Keratinocyte (primary cell): Measurements from ENCODE around the gene HPSE2. TPM values are rescaled to one million over a fixed set of nuclear protein-coding genes. Genes with fewer than 3 reads are reported as not detected.

Source experiments
- DNase-seq: peaks from one replicate; pipeline ENCODE4 v3.0.0-alpha.2; 2011; ENCODE audit warnings: low read depth, missing footprints, low spot score
- FAIRE-seq: peaks from 2 replicates; lab custom pipeline; 2011; peaks lifted over from hg19 to GRCh38; lab: Jason Lieb, UNC
- H2AFZ ChIP-seq: 2 replicates; pipeline ENCODE4 v1.6.0; 2012; ENCODE audit warnings: low read length, control low read depth, inconsistent platforms; ENCODE audit not compliant: control insufficient read depth
- H3K27ac ChIP-seq: 2 replicates; pipeline ENCODE4 v1.5.1; 2011; ENCODE audit warnings: low read length; ENCODE audit not compliant: control insufficient read depth, insufficient read depth
- H3K27me3 ChIP-seq: 3 replicates; pipeline ENCODE4 v1.6.0; 2011; ENCODE audit warnings: low read length; ENCODE audit not compliant: control insufficient read depth, insufficient read depth; ENCODE audit errors: extremely low read depth
- H3K36me3 ChIP-seq, 2 experiments: 2 replicates in 1 of 2; 3 replicates in 1 of 2; pipeline ENCODE4 v1.5.1; 2011; ENCODE audit warnings: low read length in 2 of 2, mild to moderate bottlenecking in 1 of 2; ENCODE audit not compliant: control insufficient read depth in 2 of 2, insufficient read depth in 2 of 2; ENCODE audit errors: extremely low read depth in 1 of 2
- H3K4me1 ChIP-seq: 3 replicates; pipeline ENCODE4 v1.5.1; 2011; ENCODE audit warnings: low read length; ENCODE audit not compliant: control insufficient read depth, insufficient read depth; ENCODE audit errors: extremely low read depth
- H3K4me2 ChIP-seq: 3 replicates; pipeline ENCODE4 v1.6.0; 2011; ENCODE audit warnings: low read depth, low read length; ENCODE audit not compliant: control insufficient read depth, insufficient read depth; ENCODE audit errors: extremely low read depth
- H3K4me3 ChIP-seq, 3 experiments: fragments of 200-600 bp in 1 of 3; sonication (generic) in 1 of 3; 2 replicates in 2 of 3; 3 replicates in 1 of 3; pipeline ENCODE4 v1.5.1; 2011 to 2016; ENCODE audit warnings: low read length in 3 of 3, mild to moderate bottlenecking in 3 of 3, control low read depth in 2 of 3, inconsistent platforms in 1 of 3, low read depth in 1 of 3, mixed read lengths in 1 of 3, mixed run types in 1 of 3, moderate library complexity in 1 of 3; ENCODE audit not compliant: control insufficient read depth in 2 of 3, insufficient read depth in 2 of 3; ENCODE audit errors: extremely low read depth in 1 of 3
- H3K79me2 ChIP-seq: 2 replicates; pipeline ENCODE4 v1.6.0; 2012; ENCODE audit warnings: low read length; ENCODE audit not compliant: control insufficient read depth, insufficient read depth
- H3K9ac ChIP-seq: 3 replicates; pipeline ENCODE4 v1.6.0; 2011; ENCODE audit warnings: low read length; ENCODE audit not compliant: control insufficient read depth, insufficient read depth; ENCODE audit errors: extremely low read depth
- H3K9me1 ChIP-seq: 3 replicates; pipeline ENCODE4 v1.6.0; 2011; ENCODE audit warnings: low read length; ENCODE audit not compliant: control insufficient read depth, insufficient read depth; ENCODE audit errors: extremely low read depth
- H3K9me3 ChIP-seq: 2 replicates; pipeline ENCODE4 v1.5.1; 2012; ENCODE audit warnings: low read depth, low read length; ENCODE audit not compliant: control insufficient read depth
- H4K20me1 ChIP-seq: 3 replicates; pipeline ENCODE4 v1.6.0; 2011; ENCODE audit warnings: low read length; ENCODE audit not compliant: control insufficient read depth, insufficient read depth; ENCODE audit errors: extremely low read depth
- EZH2 ChIP-seq: IDR thresholded peaks from one replicate; pipeline ENCODE4 v1.6.1; 2012; ENCODE audit warnings: inconsistent platforms, mild to moderate bottlenecking, low read length, moderate library complexity
- dilution Hi-C: fragments of 300-500 bp; cut with MboI; formaldehyde crosslinking; loops from one replicate; pipeline ENCODE4 v1.7.0; 2020; ENCODE audit warnings: low sequenced_read_pairs; ENCODE audit not compliant: extremely low pct_ligation_motif_present
- polyA plus RNA-seq, 5 experiments: library from polyadenylated mRNA; depleted of rRNA in 3 of 5; stranded (reverse) in 3 of 5; stranded (forward) in 1 of 5; unstranded in 1 of 5; fragments of >200 nt; gene quantifications; 1 replicate in 1 of 5; 2 replicates in 3 of 5; 3 replicates in 1 of 5; pipeline versions ENCODE4 v1.2.1 to v1.2.3, GENCODE V29; 2011 to 2012; ENCODE audit warnings: missing spikeins in 2 of 5, low read depth in 1 of 5, low replicate concordance in 1 of 5
- TF ChIP-seq, protein P1 (sequence below), 3 experiments: IDR thresholded peaks in 1 of 3; conservative IDR thresholded peaks in 1 of 3; optimal IDR thresholded peaks in 1 of 3; 2 replicates in 2 of 3; 3 replicates in 1 of 3; pipeline versions ENCODE3 to v1.5.1; 2011; ENCODE audit warnings: low read length in 3 of 3, mild to moderate bottlenecking in 3 of 3, moderate library complexity in 2 of 3, control low read depth in 1 of 3, inconsistent platforms in 1 of 3; ENCODE audit not compliant: insufficient read depth in 2 of 3; ENCODE audit errors: extremely low read depth in 1 of 3

HPSE2 gene
- polyA plus RNA-seq, 1 donor (not counting 4 experiments of a cell fraction or from before 2014, with no cell fraction given): 0.01 TPM

DNA sequence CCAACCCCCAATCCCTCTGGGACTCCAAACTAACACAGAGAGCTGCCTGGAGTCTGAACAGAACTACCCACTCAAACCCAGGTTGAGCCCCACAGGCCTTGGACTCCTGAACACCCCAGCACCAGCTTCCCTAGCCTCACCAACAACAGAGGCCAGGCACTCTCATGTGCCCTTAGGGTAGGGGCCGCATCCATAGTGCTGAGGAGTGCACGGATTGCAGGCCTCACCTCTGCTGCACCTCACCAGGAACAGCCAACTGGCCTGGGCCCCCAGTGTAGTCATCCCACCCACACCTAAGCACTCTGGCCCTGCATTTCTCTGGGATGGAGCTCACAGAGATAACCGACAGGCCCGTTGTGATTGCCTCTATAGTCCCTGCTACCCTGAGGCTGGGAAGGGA, 194.2 kb downstream of the HPSE2 start:
- dilution Hi-C loops: no loop called here
- DNase-seq (no peak), FAIRE-seq (no peak)
- Histone ChIP-seq H3K27me3 (no peaks in the 10 kb centered on the region), H3K4me1 (no peaks in the 10 kb centered on the region), H3K9ac (no peak overlapping the region), H2AFZ (no peak overlapping the region), H3K4me3 (no peak overlapping the region), H3K4me2 (no peak overlapping the region), H4K20me1 (no peaks in the 10 kb centered on the region), H3K9me3 (no peaks in the 10 kb centered on the region), H3K27ac (no peak overlapping the region), H3K9me1 (no peaks in the 10 kb centered on the region), H3K79me2 (no peaks in the 10 kb centered on the region), H3K36me3 (no peaks in the 10 kb centered on the region)
- no peak for TF ChIP-seq EZH2
- TF ChIP-seq, protein P1, sequence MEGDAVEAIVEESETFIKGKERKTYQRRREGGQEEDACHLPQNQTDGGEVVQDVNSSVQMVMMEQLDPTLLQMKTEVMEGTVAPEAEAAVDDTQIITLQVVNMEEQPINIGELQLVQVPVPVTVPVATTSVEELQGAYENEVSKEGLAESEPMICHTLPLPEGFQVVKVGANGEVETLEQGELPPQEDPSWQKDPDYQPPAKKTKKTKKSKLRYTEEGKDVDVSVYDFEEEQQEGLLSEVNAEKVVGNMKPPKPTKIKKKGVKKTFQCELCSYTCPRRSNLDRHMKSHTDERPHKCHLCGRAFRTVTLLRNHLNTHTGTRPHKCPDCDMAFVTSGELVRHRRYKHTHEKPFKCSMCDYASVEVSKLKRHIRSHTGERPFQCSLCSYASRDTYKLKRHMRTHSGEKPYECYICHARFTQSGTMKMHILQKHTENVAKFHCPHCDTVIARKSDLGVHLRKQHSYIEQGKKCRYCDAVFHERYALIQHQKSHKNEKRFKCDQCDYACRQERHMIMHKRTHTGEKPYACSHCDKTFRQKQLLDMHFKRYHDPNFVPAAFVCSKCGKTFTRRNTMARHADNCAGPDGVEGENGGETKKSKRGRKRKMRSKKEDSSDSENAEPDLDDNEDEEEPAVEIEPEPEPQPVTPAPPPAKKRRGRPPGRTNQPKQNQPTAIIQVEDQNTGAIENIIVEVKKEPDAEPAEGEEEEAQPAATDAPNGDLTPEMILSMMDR (optimal IDR thresholded peaks at IDR 0.05 in 1 of 3, IDR thresholded peaks at IDR 0.05 in 1 of 3, conservative IDR thresholded peaks at IDR 0.05 in 1 of 3; ENCODE audit: extremely low read depth in 1 of 3, insufficient read depth in 2 of 3, low read length in 3 of 3): no peak

DNA sequence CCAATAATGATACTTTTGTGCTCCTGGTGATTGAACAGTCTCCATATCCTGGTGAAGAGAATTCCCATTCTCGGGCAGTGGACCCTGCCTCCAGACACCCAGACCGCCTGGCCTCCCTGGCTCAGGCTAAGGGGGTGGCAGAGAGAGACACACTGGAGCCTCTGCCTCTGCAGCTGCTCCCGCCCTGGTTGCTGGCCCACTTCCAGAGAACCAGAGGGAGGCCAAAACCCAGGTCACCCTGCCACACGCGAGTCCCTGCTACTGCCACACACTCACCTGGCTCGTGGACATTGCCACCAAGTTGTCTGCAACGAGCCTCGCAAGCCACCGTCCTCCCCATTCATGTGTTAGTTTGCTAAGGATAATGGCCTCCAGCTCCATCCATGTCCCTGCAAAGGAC, 221.8 kb downstream of the HPSE2 start:
- H2AFZ ChIP-seq: no peak overlapping the region
- dilution Hi-C loops: no loop called here
- no peak for DNase-seq
- no peaks in the 10 kb centered on the region for H4K20me1 ChIP-seq
- H3K27ac ChIP-seq: no peak overlapping the region
- no peak for FAIRE-seq
- no peaks in the 10 kb centered on the region for H3K27me3 ChIP-seq
- no peaks in the 10 kb centered on the region for H3K9me3 ChIP-seq
- H3K4me1 ChIP-seq: no peaks in the 10 kb centered on the region
- no peak overlapping the region for H3K9ac ChIP-seq
- no peak overlapping the region for H3K4me2 ChIP-seq
- H3K79me2 ChIP-seq: no peaks in the 10 kb centered on the region
- H3K9me1 ChIP-seq: no peaks in the 10 kb centered on the region
- H3K36me3 ChIP-seq: no peaks in the 10 kb centered on the region
- TF ChIP-seq EZH2: no peak
- no peak overlapping the region for H3K4me3 ChIP-seq

- Histone ChIP-seq H3K4me2 (no peak overlapping the region), H3K27ac (no peak overlapping the region), H3K9me3 (no peaks in the 10 kb centered on the region), H2AFZ (no peak overlapping the region), H3K27me3 (no peaks in the 10 kb centered on the region), H4K20me1 (no peaks in the 10 kb centered on the region), H3K4me1 (no peaks in the 10 kb centered on the region), H3K79me2 (no peaks in the 10 kb centered on the region), H3K36me3 (no peaks in the 10 kb centered on the region), H3K4me3 (no peak overlapping the region), H3K9me1 (no peaks in the 10 kb centered on the region), H3K9ac (no peak overlapping the region)
- FAIRE-seq (no peak), DNase-seq (no peak)
- dilution Hi-C loops: no loop called here
- TF ChIP-seq, protein P1 (optimal IDR thresholded peaks at IDR 0.05 in 1 of 3, IDR thresholded peaks at IDR 0.05 in 1 of 3, conservative IDR thresholded peaks at IDR 0.05 in 1 of 3; ENCODE audit: extremely low read depth in 1 of 3, insufficient read depth in 2 of 3, low read length in 3 of 3): no peak
- TF ChIP-seq EZH2: no peak
Observed at GRCh38 chr10:99010286-99010685, 225.4 kb downstream of the HPSE2 start.
